IMR-90 (cell line): ENCODE measurements around the gene DNAJB8. TPM values are rescaled to one million over a fixed set of nuclear protein-coding genes. Genes with fewer than 3 reads are reported as not detected.

ENCODE experiments used
- ATAC-seq: fragments of 200-7000 bp; cut with Tn5 transposase; 2 replicates; pipeline ENCODE4 v1.9.1; 2020; ENCODE audit warnings: low read depth, mild to moderate bottlenecking, moderate library complexity
- BruUV-seq: library from RNA; stranded (reverse); fragments of 400-500 nt; replicated peaks from 2 replicates; lab custom pipeline; 2021; lab: Mats Ljungman, UMichigan
- CTCF ChIA-PET: fragments of 300-600 bp; formaldehyde crosslinking; extraction: SDS; loops from one replicate; lab custom pipeline; 2021; ENCODE audit warnings: antibody characterized with exemption; lab: Yijun Ruan, JAX
- POLR2A ChIA-PET: fragments of 300-600 bp; sonication (Branson Sonifier 250); formaldehyde crosslinking; loops from one replicate; lab custom pipeline; 2022; ENCODE audit warnings: antibody characterized with exemption; ENCODE audit not compliant: unreplicated experiment; lab: Charles Lee
- DNase-seq: peaks from one replicate; pipeline ENCODE4 v3.0.0; 2013
- H2AFZ ChIP-seq: replicated peaks from 2 replicates; pipeline ENCODE3; 2013; ENCODE audit warnings: low read length, mild to moderate bottlenecking; ENCODE audit not compliant: poor library complexity
- H2AK5ac ChIP-seq: 2 replicates; pipeline ENCODE4 v1.6.1; 2013; ENCODE audit warnings: low read depth, low read length, inconsistent platforms
- H2AK9ac ChIP-seq: replicated peaks from 2 replicates; pipeline ENCODE3; 2013; ENCODE audit warnings: mild to moderate bottlenecking, low read depth, low read length, moderate library complexity; ENCODE audit not compliant: poor library complexity
- H2BK120ac ChIP-seq: 2 replicates; pipeline ENCODE4 v1.6.1; 2013; ENCODE audit warnings: low read depth, low read length, inconsistent platforms
- H2BK15ac ChIP-seq: 3 replicates; pipeline ENCODE4 v1.6.1; 2013; ENCODE audit warnings: low read depth, low read length, inconsistent platforms
- H2BK20ac ChIP-seq: 2 replicates; pipeline ENCODE4 v1.6.1; 2013; ENCODE audit warnings: low read depth, mild to moderate bottlenecking, inconsistent platforms, low read length, moderate library complexity
- H2BK5ac ChIP-seq: 2 replicates; pipeline ENCODE4 v1.6.1; 2013; ENCODE audit warnings: mild to moderate bottlenecking, low read depth, low read length, inconsistent platforms; ENCODE audit not compliant: poor library complexity, severe bottlenecking
- H3K14ac ChIP-seq: replicated peaks from 2 replicates; pipeline ENCODE4 v1.6.1; 2013; ENCODE audit warnings: low read depth, low read length, inconsistent platforms
- H3K18ac ChIP-seq: 2 replicates; pipeline ENCODE4 v1.6.1; 2013; ENCODE audit warnings: low read depth, low read length, control low read depth
- H3K23ac ChIP-seq: 2 replicates; pipeline ENCODE4 v1.6.1; 2013; ENCODE audit warnings: low read depth, low read length, inconsistent platforms
- H3K27ac ChIP-seq: 2 replicates; pipeline ENCODE4 v1.5.1; 2013; ENCODE audit warnings: mild to moderate bottlenecking, control low read depth, low read length; ENCODE audit not compliant: insufficient read depth
- H3K27me3 ChIP-seq: 2 replicates; pipeline ENCODE4 v1.6.1; 2013; ENCODE audit warnings: low read length; ENCODE audit not compliant: control insufficient read depth, insufficient read depth
- H3K36me3 ChIP-seq: 2 replicates; pipeline ENCODE4 v1.6.1; 2013; ENCODE audit warnings: low read length, mixed read lengths; ENCODE audit not compliant: control insufficient read depth, insufficient read depth
- H3K4ac ChIP-seq: 2 replicates; pipeline ENCODE4 v1.6.1; 2013; ENCODE audit warnings: low read depth, low read length, inconsistent platforms
- H3K4me1 ChIP-seq: 2 replicates; pipeline ENCODE4 v1.6.1; 2013; ENCODE audit warnings: low read length, mixed read lengths; ENCODE audit not compliant: control insufficient read depth, insufficient read depth
- H3K4me2 ChIP-seq: 2 replicates; pipeline ENCODE4 v1.6.1; 2013; ENCODE audit warnings: low read depth, mild to moderate bottlenecking, control low read depth, low read length, moderate library complexity
- H3K4me3 ChIP-seq: 2 replicates; pipeline ENCODE4 v1.5.1; 2013; ENCODE audit warnings: low read depth, mild to moderate bottlenecking, control low read depth, low read length, moderate library complexity; ENCODE audit not compliant: insufficient read depth
- H3K56ac ChIP-seq: 2 replicates; pipeline ENCODE4 v1.6.1; 2013; ENCODE audit warnings: low read length, inconsistent platforms; ENCODE audit not compliant: insufficient read depth; ENCODE audit errors: extremely low read depth
- H3K79me1 ChIP-seq, 2 experiments: 2 replicates each; pipeline ENCODE4 v1.6.1; 2013; ENCODE audit warnings: low read length in 2 of 2, inconsistent platforms in 1 of 2, low read depth in 1 of 2
- H3K9ac ChIP-seq: 2 replicates; pipeline ENCODE4 v1.6.1; 2013; ENCODE audit warnings: low read depth, low read length, control low read depth
- H3K9me1 ChIP-seq: 2 replicates; pipeline ENCODE4 v1.6.1; 2013; ENCODE audit warnings: low read length, inconsistent platforms; ENCODE audit not compliant: insufficient read depth
- H3K9me3 ChIP-seq: 2 replicates; pipeline ENCODE4 v1.6.1; 2013; ENCODE audit warnings: low read length; ENCODE audit not compliant: control insufficient read depth, insufficient read depth
- H4K20me1 ChIP-seq: 2 replicates; pipeline ENCODE4 v1.6.1; 2013; ENCODE audit warnings: low read length, inconsistent platforms; ENCODE audit not compliant: insufficient read depth
- H4K5ac ChIP-seq: 2 replicates; pipeline ENCODE4 v1.6.1; 2013; ENCODE audit warnings: mild to moderate bottlenecking, low read depth, low read length, control low read depth
- H4K8ac ChIP-seq, 2 experiments: 2 replicates each; pipeline ENCODE4 v1.6.1; 2013; ENCODE audit warnings: low read depth in 2 of 2, low read length in 2 of 2, control low read depth in 1 of 2, inconsistent platforms in 1 of 2
- H4K91ac ChIP-seq: 2 replicates; pipeline ENCODE4 v1.6.1; 2013; ENCODE audit warnings: low read depth, low read length, inconsistent platforms; ENCODE audit not compliant: insufficient read depth
- BHLHE40 ChIP-seq: fragments of 150-350 bp; IDR thresholded peaks from 2 replicates; pipeline ENCODE4 v1.6.1; 2016; ENCODE audit warnings: mild to moderate bottlenecking, low read depth, low read length
- CEBPB ChIP-seq: IDR thresholded peaks from 2 replicates; pipeline ENCODE4 v1.6.1; 2012; ENCODE audit warnings: low read depth, low read length, improper control_type of control experiment
- CHD1 ChIP-seq: IDR thresholded peaks from 2 replicates; pipeline ENCODE4 v1.6.1; 2012; ENCODE audit warnings: low read depth, low read length, improper control_type of control experiment
- FOS ChIP-seq: fragments of 150-350 bp; IDR thresholded peaks from 2 replicates; pipeline ENCODE4 v1.6.1; 2016; ENCODE audit warnings: low read depth, low read length
- MAFK ChIP-seq: IDR thresholded peaks from 2 replicates; pipeline ENCODE4 v1.6.1; 2012; ENCODE audit warnings: low read depth, low read length, improper control_type of control experiment
- MAZ ChIP-seq: IDR thresholded peaks from 2 replicates; pipeline ENCODE4 v1.6.1; 2012; ENCODE audit warnings: low read depth, mild to moderate bottlenecking, low read length, improper control_type of control experiment, moderate library complexity, borderline replicate concordance
- MXI1 ChIP-seq: IDR thresholded peaks from 2 replicates; pipeline ENCODE4 v1.6.1; 2012; ENCODE audit warnings: low read depth, mild to moderate bottlenecking, low read length, moderate library complexity, borderline replicate concordance
- NFE2L2 ChIP-seq: fragments of 150-350 bp; IDR thresholded peaks from 2 replicates; pipeline ENCODE4 v1.6.1; 2016; ENCODE audit warnings: low read depth, mild to moderate bottlenecking, low read length
- POLR2A ChIP-seq: IDR thresholded peaks from 2 replicates; pipeline ENCODE4 v1.6.1; 2012; ENCODE audit warnings: mild to moderate bottlenecking, low read depth, low read length
- RAD21 ChIP-seq: IDR thresholded peaks from 2 replicates; pipeline ENCODE4 v1.6.1; 2012; ENCODE audit warnings: low read length, improper control_type of control experiment
- RCOR1 ChIP-seq: IDR thresholded peaks from 2 replicates; pipeline ENCODE4 v1.6.1; 2012; ENCODE audit warnings: mild to moderate bottlenecking, low read length, improper control_type of control experiment; ENCODE audit not compliant: insufficient replicate concordance
- RFX5 ChIP-seq: IDR thresholded peaks from 2 replicates; pipeline ENCODE4 v1.8.0; 2012; ENCODE audit warnings: low read depth, mild to moderate bottlenecking, low read length, moderate library complexity
- SMC3 ChIP-seq: fragments of 150-350 bp; IDR thresholded peaks from 2 replicates; pipeline ENCODE4 v1.6.1; 2016; ENCODE audit warnings: low read depth, mild to moderate bottlenecking, antibody characterized with exemption, low read length, moderate library complexity
- WGBS, 2 experiments: methylation state at CpG; one replicate each; pipeline versions ENCODE4 v1.1.5 to v1.1.7; 2013; ENCODE audit warnings: missing lambda C conversion rate in 2 of 2; ENCODE audit not compliant: insufficient read length in 1 of 2; ENCODE audit errors: extremely low coverage in 2 of 2; 5-methylcytosine and 5-hydroxymethylcytosine counted together
- dilution Hi-C: fragments of 300-500 bp; cut with HindIII; formaldehyde crosslinking; loops from one replicate; pipeline ENCODE4 v1.14.3; 2018; ENCODE audit warnings: low sequenced_read_pairs; ENCODE audit not compliant: unreplicated experiment
- in situ Hi-C: fragments of 300-500 bp; cut with MboI; formaldehyde crosslinking; loops from 3 replicates; pipeline ENCODE4 v1.14.3; 2019; ENCODE audit warnings: low sequenced_read_pairs, inconsistent platforms, mixed read lengths
- intact Hi-C: fragments of 100-400 bp; cut with micrococcal nuclease; formaldehyde crosslinking; loops from 2 replicates; pipeline ENCODE4 v1.10.0; 2022
- polyA plus RNA-seq, 3 experiments: library from polyadenylated mRNA; depleted of rRNA; stranded (reverse); fragments of >200 nt; gene quantifications; 2 replicates each; pipeline ENCODE4 v1.2.3, GENCODE V29; 2012; ENCODE audit warnings: low replicate concordance in 1 of 3
- total RNA-seq: library from RNA; depleted of rRNA; stranded (reverse); fragments of >200 nt; gene quantifications from 2 replicates; pipeline ENCODE4 v1.2.3, GENCODE V29; 2012
- TF ChIP-seq, protein P1 (sequence below): conservative IDR thresholded peaks from 2 replicates; pipeline ENCODE4 v1.5.1; 2012; ENCODE audit warnings: mild to moderate bottlenecking, low read depth, low read length, improper control_type of control experiment
- TF ChIP-seq, protein P2 (sequence below): fragments of 150-350 bp; IDR thresholded peaks from 2 replicates; pipeline ENCODE4 v1.6.1; 2017; ENCODE audit warnings: mild to moderate bottlenecking, antibody characterized with exemption, low read length, low read depth
- TF ChIP-seq, protein P3 (sequence below): fragments of 150-350 bp; IDR thresholded peaks from 2 replicates; pipeline ENCODE4 v1.6.1; 2016; ENCODE audit warnings: low read depth, mild to moderate bottlenecking, low read length, moderate library complexity, borderline replicate concordance

DNAJB8 gene
- total and polyA plus RNA-seq, 2 of the 4 experiments (the other 2 are of a cell fraction): not detected

DNA sequence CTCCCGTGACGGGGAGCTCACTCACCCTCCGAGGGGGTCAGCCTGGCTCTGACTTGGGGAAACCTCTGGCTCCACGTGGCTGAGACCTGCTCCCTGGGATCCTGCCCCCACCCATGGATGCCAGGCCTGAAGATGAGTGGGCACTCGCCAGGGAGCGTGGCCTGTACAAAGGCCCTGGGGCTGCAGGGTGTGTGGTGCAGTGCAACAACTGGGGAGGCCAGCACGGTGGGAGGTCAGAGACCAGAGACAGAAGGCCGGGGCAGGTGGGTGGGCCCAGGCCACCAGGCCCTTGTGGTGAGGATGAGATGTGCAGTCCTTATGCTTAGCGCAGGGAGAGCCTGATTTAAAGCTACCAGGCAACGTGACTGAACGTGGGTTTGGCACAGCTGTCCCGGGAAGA is 5.0 kb downstream of the DNAJB8 start:
- intact Hi-C loops (no loop called here), in situ Hi-C loops (no loop called here), dilution Hi-C loops (no loop called here)
- CTCF ChIA-PET: no interaction called here
- no peak for TF ChIP-seq RAD21
- no peak for TF ChIP-seq MXI1
- no peak for TF ChIP-seq CHD1
- TF ChIP-seq MAZ: no peak
- TF ChIP-seq, protein P1, sequence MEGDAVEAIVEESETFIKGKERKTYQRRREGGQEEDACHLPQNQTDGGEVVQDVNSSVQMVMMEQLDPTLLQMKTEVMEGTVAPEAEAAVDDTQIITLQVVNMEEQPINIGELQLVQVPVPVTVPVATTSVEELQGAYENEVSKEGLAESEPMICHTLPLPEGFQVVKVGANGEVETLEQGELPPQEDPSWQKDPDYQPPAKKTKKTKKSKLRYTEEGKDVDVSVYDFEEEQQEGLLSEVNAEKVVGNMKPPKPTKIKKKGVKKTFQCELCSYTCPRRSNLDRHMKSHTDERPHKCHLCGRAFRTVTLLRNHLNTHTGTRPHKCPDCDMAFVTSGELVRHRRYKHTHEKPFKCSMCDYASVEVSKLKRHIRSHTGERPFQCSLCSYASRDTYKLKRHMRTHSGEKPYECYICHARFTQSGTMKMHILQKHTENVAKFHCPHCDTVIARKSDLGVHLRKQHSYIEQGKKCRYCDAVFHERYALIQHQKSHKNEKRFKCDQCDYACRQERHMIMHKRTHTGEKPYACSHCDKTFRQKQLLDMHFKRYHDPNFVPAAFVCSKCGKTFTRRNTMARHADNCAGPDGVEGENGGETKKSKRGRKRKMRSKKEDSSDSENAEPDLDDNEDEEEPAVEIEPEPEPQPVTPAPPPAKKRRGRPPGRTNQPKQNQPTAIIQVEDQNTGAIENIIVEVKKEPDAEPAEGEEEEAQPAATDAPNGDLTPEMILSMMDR: no peak
- no peak for TF ChIP-seq BHLHE40
- TF ChIP-seq, protein P2, sequence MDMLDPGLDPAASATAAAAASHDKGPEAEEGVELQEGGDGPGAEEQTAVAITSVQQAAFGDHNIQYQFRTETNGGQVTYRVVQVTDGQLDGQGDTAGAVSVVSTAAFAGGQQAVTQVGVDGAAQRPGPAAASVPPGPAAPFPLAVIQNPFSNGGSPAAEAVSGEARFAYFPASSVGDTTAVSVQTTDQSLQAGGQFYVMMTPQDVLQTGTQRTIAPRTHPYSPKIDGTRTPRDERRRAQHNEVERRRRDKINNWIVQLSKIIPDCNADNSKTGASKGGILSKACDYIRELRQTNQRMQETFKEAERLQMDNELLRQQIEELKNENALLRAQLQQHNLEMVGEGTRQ: no peak
- no peak for TF ChIP-seq RCOR1
- no peak for TF ChIP-seq NFE2L2
- TF ChIP-seq RFX5: no peak
- TF ChIP-seq FOS: no peak
- no peak for TF ChIP-seq SMC3
- no peak for TF ChIP-seq MAFK
- no peak for TF ChIP-seq CEBPB
- no peak for TF ChIP-seq POLR2A
- TF ChIP-seq, protein P3, sequence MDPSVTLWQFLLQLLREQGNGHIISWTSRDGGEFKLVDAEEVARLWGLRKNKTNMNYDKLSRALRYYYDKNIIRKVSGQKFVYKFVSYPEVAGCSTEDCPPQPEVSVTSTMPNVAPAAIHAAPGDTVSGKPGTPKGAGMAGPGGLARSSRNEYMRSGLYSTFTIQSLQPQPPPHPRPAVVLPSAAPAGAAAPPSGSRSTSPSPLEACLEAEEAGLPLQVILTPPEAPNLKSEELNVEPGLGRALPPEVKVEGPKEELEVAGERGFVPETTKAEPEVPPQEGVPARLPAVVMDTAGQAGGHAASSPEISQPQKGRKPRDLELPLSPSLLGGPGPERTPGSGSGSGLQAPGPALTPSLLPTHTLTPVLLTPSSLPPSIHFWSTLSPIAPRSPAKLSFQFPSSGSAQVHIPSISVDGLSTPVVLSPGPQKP: no peak
- no peaks in the 10 kb centered on the region for H3K36me3 ChIP-seq
- peaks cover 52% of the 10 kb centered on the region for H3K27me3 ChIP-seq
- WGBS, 2 experiments: 69% methylated on average over 11 of the region's 12 CpGs; no CpG with 5 or more reads in 1 of the 2 experiments
- H3K23ac ChIP-seq: no peak overlapping the region
- no peak overlapping the region for H2AK5ac ChIP-seq
- H2BK15ac ChIP-seq: no peak overlapping the region
- H3K18ac ChIP-seq: no peak overlapping the region
- H3K4me3 ChIP-seq: no peak overlapping the region
- no peak overlapping the region for H2BK5ac ChIP-seq
- H3K9ac ChIP-seq: no peak overlapping the region
- peak overlapping the region; percentile 16 for H2AK9ac ChIP-seq
- H2AFZ ChIP-seq: no peak overlapping the region
- no peak overlapping the region for H3K27ac ChIP-seq
- H2BK20ac ChIP-seq: no peak overlapping the region
- H3K9me3 ChIP-seq: no peaks in the 10 kb centered on the region
- no TSS peak for BruUV-seq
- no peaks in the 10 kb centered on the region for H4K20me1 ChIP-seq
- DNase-seq (no peak), ATAC-seq (no peak)
- H2BK120ac ChIP-seq: no peak overlapping the region
- no peaks in the 10 kb centered on the region for H3K9me1 ChIP-seq
- H3K4ac ChIP-seq: no peak overlapping the region
- no peak overlapping the region for H3K56ac ChIP-seq
- POLR2A ChIA-PET: no interaction called here
- H3K4me1 ChIP-seq: no peaks in the 10 kb centered on the region
- H3K4me2 ChIP-seq: no peak overlapping the region
- no peak overlapping the region for H4K91ac ChIP-seq
- no peak overlapping the region for H4K8ac ChIP-seq
- H3K14ac ChIP-seq: no peak overlapping the region
- no peak overlapping the region for H4K5ac ChIP-seq
- H3K79me1 ChIP-seq: no peaks in the 10 kb centered on the region
